ENCODE measurements around the gene LTC4S. TPM values are rescaled to one million over a fixed set of nuclear protein-coding genes. Genes with fewer than 3 reads are reported as not detected.

Gene LTC4S
- total RNA-seq, 2 donors from 2014 or later = 5.3 to 5.4 TPM

DNA sequence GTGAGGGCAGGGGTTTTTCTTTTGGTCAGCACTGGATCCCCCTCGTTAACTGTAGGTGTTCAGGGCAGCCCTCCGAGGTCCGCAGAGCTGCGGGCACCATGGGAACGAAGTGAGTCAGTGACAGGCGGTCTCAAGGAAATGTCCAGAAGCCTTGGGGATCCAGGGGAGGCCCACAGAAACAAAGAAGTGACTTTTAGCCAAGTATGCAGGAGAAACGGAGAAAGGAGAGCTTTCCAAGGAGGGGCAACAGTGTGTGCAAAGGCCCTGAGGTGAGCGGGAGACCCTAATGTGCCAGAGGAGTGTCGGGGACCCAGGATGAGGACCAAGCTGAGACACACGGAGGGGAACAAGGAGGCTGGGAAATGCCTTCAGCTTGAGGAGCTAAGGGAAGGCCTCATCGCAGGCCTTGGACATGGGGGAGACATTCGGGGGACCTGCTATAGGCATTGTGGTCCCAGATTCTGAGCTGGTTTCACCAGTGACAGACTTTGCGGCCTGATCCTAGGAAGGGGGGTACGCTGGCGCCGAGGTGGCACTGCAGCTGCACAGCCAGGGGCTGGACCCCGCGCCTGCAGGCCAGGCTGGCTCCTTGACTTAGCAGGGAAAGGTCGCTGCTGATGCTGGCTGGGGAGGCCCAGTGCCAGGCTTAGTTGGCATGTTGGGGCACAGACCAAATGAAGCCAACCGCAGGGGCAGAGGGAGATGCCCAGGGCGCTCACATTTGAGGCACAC, 3.3 kb downstream of the LTC4S start:
- H3K9me3 ChIP-seq = no peaks in the 10 kb centered on the region
- H3K36me3 ChIP-seq = peaks cover 25% of the 10 kb centered on the region
- TF ChIP-seq CTCF (IDR thresholded peaks at IDR 0.05) = no peak
- peak overlapping the region; percentile 94 for H3K27ac ChIP-seq
- H3K4me3 ChIP-seq = peak overlapping the region; percentile 58
- DNase-seq = no peak
- intact Hi-C loops (cut with DNase I) = loop anchor here (5.0 kb wide), 2 partner anchors 35 to 60 kb away; partner anchors contain the start of gene MRNIP
- H3K4me1 ChIP-seq = peaks cover 10% of the 10 kb centered on the region
- peak overlapping the region; percentile 55 to 83 for H3K9ac ChIP-seq (ENCODE audit: low read depth in 2 of 2, low read length in 2 of 2)
- no peaks in the 10 kb centered on the region for H3K27me3 ChIP-seq

DNA sequence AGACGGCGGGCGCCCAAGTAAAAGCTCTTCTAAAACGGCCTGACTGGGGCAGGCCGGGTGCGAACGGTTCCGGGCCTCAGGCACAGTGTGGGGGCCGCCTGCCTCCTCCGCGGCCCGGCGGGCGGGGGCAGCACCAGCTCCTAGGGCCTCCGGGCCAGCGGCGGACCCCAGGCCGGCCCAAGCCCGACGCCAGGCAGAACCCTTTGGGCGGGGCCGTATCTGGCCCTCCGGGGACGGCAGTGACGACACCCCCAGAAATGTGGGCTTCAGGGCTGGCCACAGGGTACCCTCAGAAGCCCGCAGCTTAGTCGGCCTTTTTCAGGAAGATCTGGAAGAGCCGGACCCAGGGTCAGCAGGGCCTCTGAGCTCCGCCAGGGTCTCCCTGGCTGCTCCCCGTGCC, 4.0 kb downstream of the LTC4S start:
- Histone ChIP-seq H3K36me3 (peaks cover 25% of the 10 kb centered on the region), H3K4me1 (peaks cover 15% of the 10 kb centered on the region), H3K27ac (no peak overlapping the region), H3K4me3 (no peak overlapping the region), H3K9me3 (no peaks in the 10 kb centered on the region), H3K27me3 (no peaks in the 10 kb centered on the region), H3K9ac (ENCODE audit: low read depth in 2 of 2, low read length in 2 of 2) (no peak overlapping the region)
- intact Hi-C loops (cut with DNase I) = loop anchor here (5.0 kb wide), 2 partner anchors 35 to 60 kb away; partner anchors contain the start of gene MRNIP
- TF ChIP-seq CTCF (IDR thresholded peaks at IDR 0.05) = no peak
- no peak for DNase-seq

DNA sequence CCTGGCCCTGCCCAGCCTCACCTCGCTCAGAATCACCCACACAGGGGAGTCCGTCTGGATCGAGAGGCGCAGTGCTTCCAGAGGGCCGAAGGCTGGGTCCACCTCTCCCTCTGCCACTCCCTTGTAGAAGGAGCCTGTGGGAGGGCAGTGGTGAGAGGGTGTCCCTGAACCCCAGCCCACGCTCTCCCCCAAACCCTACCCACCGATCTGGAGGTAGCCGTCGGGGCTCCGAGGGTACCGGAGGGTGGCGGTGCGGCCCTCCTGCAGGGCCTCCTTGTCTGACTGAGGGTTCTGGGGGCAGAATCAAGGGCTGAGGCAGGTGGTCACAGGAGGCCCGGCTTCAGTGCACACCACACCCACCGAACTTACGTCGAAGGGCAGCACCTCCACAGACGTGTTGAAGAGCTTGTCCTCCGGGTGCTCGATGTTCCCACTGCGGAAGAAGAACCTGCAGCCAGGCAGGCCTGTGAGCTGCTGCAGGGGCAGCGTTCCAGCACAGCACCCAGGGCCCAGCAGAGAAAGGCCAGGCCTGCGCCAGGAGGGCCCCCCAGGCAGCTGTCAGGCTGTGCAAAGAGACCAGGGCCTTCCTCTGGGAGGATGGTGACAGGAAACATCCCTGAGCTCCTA, 4.5 kb downstream of the LTC4S start:
- H3K4me1 ChIP-seq = peaks cover 20% of the 10 kb centered on the region
- H3K27ac ChIP-seq = no peak overlapping the region
- intact Hi-C loops (cut with DNase I) = loop anchor here (5.0 kb wide), 2 partner anchors 36 to 59 kb away; partner anchors contain the start of gene MRNIP
- no peaks in the 10 kb centered on the region for H3K27me3 ChIP-seq
- DNase-seq = no peak
- no peak for TF ChIP-seq CTCF (IDR thresholded peaks at IDR 0.05)
- H3K9me3 ChIP-seq = no peaks in the 10 kb centered on the region
- no peak overlapping the region for H3K4me3 ChIP-seq
- peaks cover 25% of the 10 kb centered on the region for H3K36me3 ChIP-seq
- no peak overlapping the region for H3K9ac ChIP-seq (ENCODE audit: low read depth in 2 of 2, low read length in 2 of 2)

GRCh38 chr5:179798771-179799643, 5.2 kb downstream of the LTC4S start:
- DNase-seq = no peak
- Histone ChIP-seq H3K4me1 (peaks cover 27% of the 10 kb centered on the region), H3K9ac (ENCODE audit: low read depth in 2 of 2, low read length in 2 of 2) (no peak overlapping the region), H3K27me3 (no peaks in the 10 kb centered on the region), H3K9me3 (no peaks in the 10 kb centered on the region), H3K36me3 (peaks cover 25% of the 10 kb centered on the region), H3K4me3 (no peak overlapping the region), H3K27ac (no peak overlapping the region)
- intact Hi-C loops (cut with DNase I) = loop anchor here (5.0 kb wide), 2 partner anchors 37 to 58 kb away; partner anchors contain the start of gene MRNIP
- TF ChIP-seq CTCF (IDR thresholded peaks at IDR 0.05) = no peak

DNA sequence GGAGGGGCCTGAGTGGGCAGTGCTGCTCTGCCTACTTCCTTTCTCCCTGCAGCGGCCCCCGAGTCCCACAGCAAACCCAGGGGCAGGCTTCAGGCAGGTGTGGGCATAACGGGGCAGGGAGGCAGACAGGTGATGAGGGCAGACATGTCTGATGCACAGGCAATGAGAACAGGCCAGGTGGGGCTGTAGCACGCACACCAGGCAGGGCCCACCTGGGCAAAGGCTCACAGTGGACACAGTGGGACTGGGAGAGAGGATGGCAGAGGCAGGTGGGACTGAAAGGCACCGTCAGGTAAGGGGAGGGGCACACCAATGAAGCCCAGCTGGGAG, 5.8 kb downstream of the LTC4S start:
- no peaks in the 10 kb centered on the region for H3K27me3 ChIP-seq
- no peak overlapping the region for H3K27ac ChIP-seq
- intact Hi-C loops (cut with DNase I) = loop anchor here (5.0 kb wide), 2 partner anchors 37 to 58 kb away; partner anchors contain the start of gene MRNIP
- H3K9ac ChIP-seq (ENCODE audit: low read depth in 2 of 2, low read length in 2 of 2) = no peak overlapping the region
- no peak overlapping the region for H3K4me3 ChIP-seq
- DNase-seq = no peak
- H3K4me1 ChIP-seq = peaks cover 33% of the 10 kb centered on the region
- H3K36me3 ChIP-seq = peaks cover 25% of the 10 kb centered on the region
- TF ChIP-seq CTCF (IDR thresholded peaks at IDR 0.05) = no peak
- H3K9me3 ChIP-seq = no peaks in the 10 kb centered on the region

Data from colonic mucosa (tissue), 4 donors.